ENCODE measurements around the gene POU5F1. TPM values are rescaled to one million over a fixed set of nuclear protein-coding genes. Genes with fewer than 3 reads are reported as not detected.

The POU5F1 gene
- total and polyA plus RNA-seq, 2 of the 4 experiments (the other 2 are of a cell fraction): not detected

DNA sequence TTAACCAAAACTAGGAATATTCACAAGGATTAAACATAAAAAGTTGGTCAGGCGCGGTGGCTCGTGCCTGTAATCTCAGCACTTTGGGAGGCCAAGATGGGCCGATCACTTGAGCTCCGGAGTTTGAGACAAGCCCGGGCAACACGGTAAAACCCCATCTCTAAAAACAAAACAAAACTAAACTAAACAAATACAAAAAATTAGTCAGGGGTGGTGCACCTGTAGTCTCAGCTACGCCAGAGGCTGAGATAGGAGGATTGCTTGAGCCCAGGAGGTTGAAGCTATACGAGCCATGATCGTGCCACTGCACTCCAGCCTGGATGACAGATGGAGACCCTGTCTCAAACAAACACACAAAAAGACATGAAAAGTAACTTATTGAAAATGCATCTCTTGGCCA, 34.8 kb downstream of the POU5F1 start:
- Histone ChIP-seq H4K5ac (ENCODE audit: low read depth, low read length) (no peak overlapping the region), H3K14ac (replicated peaks; ENCODE audit: low read depth, low read length) (no peak overlapping the region), H4K20me1 (ENCODE audit: insufficient read depth, low read length) (no peaks in the 10 kb centered on the region; the same call in 1 of the 2 replicates), H3K27me3 (ENCODE audit: control insufficient read depth, insufficient read depth, low read length) (no peaks in the 10 kb centered on the region), H2AK9ac (replicated peaks; ENCODE audit: low read depth, low read length, poor library complexity) (no peak overlapping the region), H3K9me3 (ENCODE audit: control insufficient read depth, insufficient read depth, low read length) (no peaks in the 10 kb centered on the region), H3K9me1 (ENCODE audit: insufficient read depth, low read length) (peaks cover 8% of the 10 kb centered on the region; the same call in 1 of the 2 replicates), H4K91ac (ENCODE audit: insufficient read depth, low read depth, low read length) (no peak overlapping the region), H3K9ac (ENCODE audit: low read depth, low read length) (no peak overlapping the region), H2AFZ (replicated peaks; ENCODE audit: low read length, poor library complexity) (no peak overlapping the region), H2BK5ac (ENCODE audit: low read depth, low read length, poor library complexity, severe bottlenecking) (no peak overlapping the region), H2BK20ac (ENCODE audit: low read depth, low read length) (no peak overlapping the region), H3K18ac (ENCODE audit: low read depth, low read length) (no peak overlapping the region), H2BK120ac (ENCODE audit: low read depth, low read length) (no peak overlapping the region), H3K36me3 (ENCODE audit: control insufficient read depth, insufficient read depth, low read length) (no peaks in the 10 kb centered on the region), H3K27ac (ENCODE audit: insufficient read depth, low read length) (no peak overlapping the region), H3K4me3 (ENCODE audit: insufficient read depth, low read depth, low read length) (no peak overlapping the region), H3K4me1 (ENCODE audit: control insufficient read depth, insufficient read depth, low read length) (peaks cover 5% of the 10 kb centered on the region; the same call in 1 of the 2 replicates), H3K23ac (ENCODE audit: low read depth, low read length) (no peak overlapping the region), H4K8ac (ENCODE audit: low read depth in 2 of 2, low read length in 2 of 2) (no peak overlapping the region), H2AK5ac (ENCODE audit: low read depth, low read length) (no peak overlapping the region), H2BK15ac (ENCODE audit: low read depth, low read length) (no peak overlapping the region), H3K79me1 (ENCODE audit: low read depth in 1 of 2, low read length in 2 of 2) (no peaks in the 10 kb centered on the region), H3K4me2 (ENCODE audit: low read depth, low read length) (no peak overlapping the region), H3K4ac (ENCODE audit: low read depth, low read length) (no peak overlapping the region), H3K56ac (ENCODE audit: extremely low read depth, insufficient read depth, low read length) (no peak overlapping the region)
- ChIA-PET POLR2A (ENCODE audit: unreplicated experiment) (no interaction called here), CTCF (interaction anchor here (0.6 to 1.1 kb wide), 2 partner anchors 56 to 231 kb away, joined by 3 to 4 read pairs; no protein-coding TSS in a partner anchor)
- in situ Hi-C loops (cut with MboI; ENCODE audit: low sequenced_read_pairs) (loop anchor here (5.0 kb wide), 2 partner anchors 57 to 232 kb away; no protein-coding TSS in a partner anchor), dilution Hi-C loops (cut with HindIII; ENCODE audit: low sequenced_read_pairs, unreplicated experiment) (no loop called here), intact Hi-C loops (cut with micrococcal nuclease) (loop anchor here (2.0 to 5.0 kb wide), 2 partner anchors 137 to 231 kb away; partner anchors contain the start of gene HLA-C)
- TF ChIP-seq SMC3 (IDR thresholded peaks at IDR 0.05; ENCODE audit: low read depth, low read length) (no peak), MAZ (IDR thresholded peaks at IDR 0.05; ENCODE audit: borderline replicate concordance, low read depth, low read length) (no peak), NFE2L2 (IDR thresholded peaks at IDR 0.05; ENCODE audit: low read depth, low read length) (no peak), MXI1 (IDR thresholded peaks at IDR 0.05; ENCODE audit: borderline replicate concordance, low read depth, low read length) (no peak), RAD21 (IDR thresholded peaks at IDR 0.05; ENCODE audit: low read length) (no peak), CHD1 (IDR thresholded peaks at IDR 0.05; ENCODE audit: low read depth, low read length) (no peak)
- TF ChIP-seq, protein P1, sequence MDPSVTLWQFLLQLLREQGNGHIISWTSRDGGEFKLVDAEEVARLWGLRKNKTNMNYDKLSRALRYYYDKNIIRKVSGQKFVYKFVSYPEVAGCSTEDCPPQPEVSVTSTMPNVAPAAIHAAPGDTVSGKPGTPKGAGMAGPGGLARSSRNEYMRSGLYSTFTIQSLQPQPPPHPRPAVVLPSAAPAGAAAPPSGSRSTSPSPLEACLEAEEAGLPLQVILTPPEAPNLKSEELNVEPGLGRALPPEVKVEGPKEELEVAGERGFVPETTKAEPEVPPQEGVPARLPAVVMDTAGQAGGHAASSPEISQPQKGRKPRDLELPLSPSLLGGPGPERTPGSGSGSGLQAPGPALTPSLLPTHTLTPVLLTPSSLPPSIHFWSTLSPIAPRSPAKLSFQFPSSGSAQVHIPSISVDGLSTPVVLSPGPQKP (IDR thresholded peaks at IDR 0.05; ENCODE audit: borderline replicate concordance, low read depth, low read length): no peak
- TF ChIP-seq, protein P2, sequence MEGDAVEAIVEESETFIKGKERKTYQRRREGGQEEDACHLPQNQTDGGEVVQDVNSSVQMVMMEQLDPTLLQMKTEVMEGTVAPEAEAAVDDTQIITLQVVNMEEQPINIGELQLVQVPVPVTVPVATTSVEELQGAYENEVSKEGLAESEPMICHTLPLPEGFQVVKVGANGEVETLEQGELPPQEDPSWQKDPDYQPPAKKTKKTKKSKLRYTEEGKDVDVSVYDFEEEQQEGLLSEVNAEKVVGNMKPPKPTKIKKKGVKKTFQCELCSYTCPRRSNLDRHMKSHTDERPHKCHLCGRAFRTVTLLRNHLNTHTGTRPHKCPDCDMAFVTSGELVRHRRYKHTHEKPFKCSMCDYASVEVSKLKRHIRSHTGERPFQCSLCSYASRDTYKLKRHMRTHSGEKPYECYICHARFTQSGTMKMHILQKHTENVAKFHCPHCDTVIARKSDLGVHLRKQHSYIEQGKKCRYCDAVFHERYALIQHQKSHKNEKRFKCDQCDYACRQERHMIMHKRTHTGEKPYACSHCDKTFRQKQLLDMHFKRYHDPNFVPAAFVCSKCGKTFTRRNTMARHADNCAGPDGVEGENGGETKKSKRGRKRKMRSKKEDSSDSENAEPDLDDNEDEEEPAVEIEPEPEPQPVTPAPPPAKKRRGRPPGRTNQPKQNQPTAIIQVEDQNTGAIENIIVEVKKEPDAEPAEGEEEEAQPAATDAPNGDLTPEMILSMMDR (conservative IDR thresholded peaks at IDR 0.05; ENCODE audit: low read depth, low read length): no peak
- DNase-seq (no peak), ATAC-seq (ENCODE audit: low read depth) (no peak)
- WGBS, 2 experiments (ENCODE audit: extremely low coverage in 2 of 2, insufficient read length in 1 of 2): 100% methylated on average over 3 of the region's 10 CpGs; no CpG with 5 or more reads in 1 of the 2 experiments
- BruUV-seq (replicated peaks): no TSS peak
